ENCODE results near the gene QRICH1. TPM values are rescaled to one million over a fixed set of nuclear protein-coding genes. Genes with fewer than 3 reads are reported as not detected.

Gene QRICH1, protein sequence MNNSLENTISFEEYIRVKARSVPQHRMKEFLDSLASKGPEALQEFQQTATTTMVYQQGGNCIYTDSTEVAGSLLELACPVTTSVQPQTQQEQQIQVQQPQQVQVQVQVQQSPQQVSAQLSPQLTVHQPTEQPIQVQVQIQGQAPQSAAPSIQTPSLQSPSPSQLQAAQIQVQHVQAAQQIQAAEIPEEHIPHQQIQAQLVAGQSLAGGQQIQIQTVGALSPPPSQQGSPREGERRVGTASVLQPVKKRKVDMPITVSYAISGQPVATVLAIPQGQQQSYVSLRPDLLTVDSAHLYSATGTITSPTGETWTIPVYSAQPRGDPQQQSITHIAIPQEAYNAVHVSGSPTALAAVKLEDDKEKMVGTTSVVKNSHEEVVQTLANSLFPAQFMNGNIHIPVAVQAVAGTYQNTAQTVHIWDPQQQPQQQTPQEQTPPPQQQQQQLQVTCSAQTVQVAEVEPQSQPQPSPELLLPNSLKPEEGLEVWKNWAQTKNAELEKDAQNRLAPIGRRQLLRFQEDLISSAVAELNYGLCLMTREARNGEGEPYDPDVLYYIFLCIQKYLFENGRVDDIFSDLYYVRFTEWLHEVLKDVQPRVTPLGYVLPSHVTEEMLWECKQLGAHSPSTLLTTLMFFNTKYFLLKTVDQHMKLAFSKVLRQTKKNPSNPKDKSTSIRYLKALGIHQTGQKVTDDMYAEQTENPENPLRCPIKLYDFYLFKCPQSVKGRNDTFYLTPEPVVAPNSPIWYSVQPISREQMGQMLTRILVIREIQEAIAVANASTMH
- total RNA-seq: 57.4 and 73.0 TPM in 2 replicates
- 36.7 TPM for polyA plus RNA-seq (2012)

DNA sequence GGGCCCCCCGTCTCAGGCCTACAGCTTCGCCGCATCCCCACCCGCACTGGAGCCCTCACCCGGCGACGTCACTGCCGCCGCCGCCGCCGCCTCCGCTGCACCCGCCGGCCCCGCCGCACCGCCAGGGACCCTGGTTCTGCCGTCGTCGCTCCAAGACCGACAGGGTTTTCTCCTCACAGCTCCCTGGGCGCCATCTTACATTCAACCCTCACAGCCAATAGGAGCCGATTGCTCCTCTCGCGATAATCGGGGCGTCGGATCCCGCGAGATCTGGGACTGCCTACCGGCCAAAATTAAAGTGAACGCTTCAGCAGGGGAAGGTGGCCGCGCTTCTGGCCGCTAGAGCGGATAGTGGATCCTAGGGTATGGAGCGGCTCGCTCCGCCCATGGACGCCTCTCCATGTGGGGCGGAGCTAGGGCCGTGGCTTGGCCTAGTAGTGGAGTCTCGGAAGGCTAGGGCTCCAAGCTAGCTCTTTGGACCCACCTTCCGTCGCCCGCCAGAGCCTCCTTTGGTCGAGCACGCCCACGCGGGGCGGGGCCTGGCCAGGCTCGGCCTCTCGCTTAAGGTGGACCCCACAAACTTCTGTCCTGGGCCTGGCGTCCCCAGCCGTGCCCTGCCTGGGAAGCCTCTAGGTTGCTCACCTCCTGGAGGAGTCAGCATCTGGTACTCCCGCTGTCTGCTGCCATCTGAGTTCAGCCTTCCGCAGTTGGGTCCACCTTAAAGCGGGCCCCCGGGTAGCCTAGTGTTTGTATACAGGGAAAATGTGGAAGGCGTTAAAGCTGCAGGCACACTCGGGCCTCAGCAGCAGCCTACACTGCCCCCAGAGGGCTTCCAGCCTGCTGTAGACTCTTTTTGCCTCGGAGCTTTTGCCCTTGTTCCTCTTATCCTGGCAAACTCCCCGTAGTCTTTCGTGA lies at the start of gene QRICH1:
Gene QRICH1 (minus strand): TSS at position 219 of the 915 bp plus-strand sequence. CDS start 17,054 bp downstream, outside the sequence.
- peak; percentile 99 for DNase-seq (ENCODE audit: low read depth)

DNA sequence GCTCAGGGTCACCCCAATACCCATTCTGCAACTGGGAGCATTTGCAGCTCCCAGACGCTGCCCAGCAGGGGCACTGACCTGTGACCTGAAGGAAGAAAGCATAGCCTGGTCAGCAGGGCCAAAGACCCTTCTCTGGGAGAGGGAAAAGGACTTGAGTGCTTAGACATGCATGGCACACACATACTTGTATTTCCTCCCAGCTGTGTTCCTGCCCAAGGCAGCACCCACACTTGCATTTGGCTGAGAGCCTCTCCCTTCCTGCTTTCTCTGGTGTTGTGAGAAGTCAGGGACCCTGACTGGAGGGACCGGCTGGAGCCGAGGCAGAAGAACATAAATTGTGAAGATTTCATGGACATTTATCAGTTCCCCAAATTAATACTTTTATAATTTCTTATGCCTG lies 46.2 kb upstream of the QRICH1 start:
- no peak for DNase-seq (ENCODE audit: low read depth)

DNA sequence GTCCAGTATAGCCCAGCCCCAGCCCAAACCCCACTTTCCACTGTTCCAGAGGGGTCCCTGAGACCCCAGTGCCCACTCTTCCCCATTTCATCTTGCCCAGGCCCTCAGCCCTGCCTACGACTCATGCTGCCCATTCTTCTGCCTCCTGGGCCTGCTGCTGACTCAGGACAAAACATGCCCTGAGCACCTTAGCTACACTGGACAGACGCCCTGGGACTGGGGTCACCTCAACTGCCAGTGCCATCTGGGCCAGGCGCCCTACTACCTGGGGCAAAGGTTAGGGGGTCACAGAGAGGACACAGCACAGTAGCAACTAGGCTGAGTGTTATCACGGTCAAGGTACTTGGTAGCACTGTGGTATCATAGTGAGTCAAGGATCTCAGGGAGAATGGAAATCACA lies 41.6 kb upstream of the QRICH1 start:
- no peak for DNase-seq (ENCODE audit: low read depth)

DNA sequence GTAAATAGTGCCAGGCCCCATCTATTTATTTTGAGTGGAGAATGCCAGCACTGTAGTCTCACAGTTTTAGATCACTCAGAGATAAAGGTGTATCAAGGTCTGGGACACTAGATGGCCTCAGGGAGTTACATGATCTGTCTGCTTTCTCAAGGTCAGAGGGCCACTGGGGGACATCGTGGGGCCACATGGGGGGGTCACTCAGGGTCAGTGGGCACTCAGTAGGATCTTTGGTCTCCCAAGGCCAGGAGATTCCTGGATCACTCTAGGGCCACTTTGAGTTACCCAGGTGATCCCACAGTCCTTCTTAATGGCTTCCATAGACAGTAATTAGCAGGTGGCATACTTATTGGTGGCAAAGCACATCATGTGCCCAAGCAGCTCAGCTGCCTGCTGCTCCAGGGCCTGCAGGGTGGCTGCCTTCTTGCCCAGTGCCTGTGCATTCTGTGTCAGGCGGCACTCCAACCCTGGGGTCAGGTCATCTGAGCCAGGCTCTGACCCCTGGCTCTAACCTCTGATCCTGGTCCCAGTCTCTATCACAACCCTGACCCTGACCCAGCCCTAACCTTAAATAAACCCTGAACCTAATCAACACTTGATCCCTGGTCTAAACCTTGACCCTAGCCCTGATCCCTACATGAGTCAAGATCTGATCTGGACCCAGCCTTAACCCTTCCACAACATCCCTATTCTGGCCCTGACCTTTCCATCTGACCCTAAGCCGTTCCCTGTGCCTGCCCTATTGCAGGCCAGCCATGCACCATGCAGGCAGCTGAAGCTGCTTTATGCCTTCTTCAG lies 40.8 kb upstream of the QRICH1 start:
- peak; percentile 10 for DNase-seq (ENCODE audit: low read depth)

DNA sequence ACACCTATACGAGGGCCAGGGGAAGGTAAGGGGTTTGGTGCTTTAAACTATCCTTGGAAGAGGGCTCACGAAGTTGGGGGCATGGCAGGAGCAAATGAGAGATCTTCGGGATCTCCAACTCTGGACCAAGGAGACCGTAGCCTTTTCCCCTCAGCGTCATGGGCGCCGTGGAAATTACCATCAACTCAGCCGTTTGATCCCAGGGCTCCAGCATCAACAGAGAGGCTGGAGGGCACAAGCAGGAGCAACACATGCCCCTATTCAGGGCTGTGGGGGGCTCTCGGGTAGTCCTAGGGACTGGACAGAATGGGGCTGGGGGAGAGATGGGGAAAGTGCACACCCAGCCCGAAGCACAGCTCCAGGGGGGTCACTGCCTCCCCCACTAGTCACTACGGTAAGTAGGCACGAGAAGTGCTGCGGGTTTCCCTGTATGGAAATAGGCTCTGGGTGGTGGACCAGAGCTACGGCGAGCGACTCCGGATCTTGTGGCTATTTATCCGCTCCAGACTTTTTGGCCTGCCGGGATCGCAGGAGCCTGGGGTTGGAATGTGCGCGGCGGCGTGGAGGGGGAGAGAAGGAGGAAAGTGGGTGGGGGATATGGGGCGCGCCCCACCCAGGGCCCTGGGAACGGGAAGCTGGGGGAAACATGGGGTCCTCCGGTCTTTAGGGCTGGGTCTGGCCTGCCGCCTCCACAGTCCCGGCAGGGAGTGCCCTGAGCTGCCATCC lies 39.5 kb upstream of the QRICH1 start:
- peak; percentile 93 for DNase-seq (ENCODE audit: low read depth)

DNA sequence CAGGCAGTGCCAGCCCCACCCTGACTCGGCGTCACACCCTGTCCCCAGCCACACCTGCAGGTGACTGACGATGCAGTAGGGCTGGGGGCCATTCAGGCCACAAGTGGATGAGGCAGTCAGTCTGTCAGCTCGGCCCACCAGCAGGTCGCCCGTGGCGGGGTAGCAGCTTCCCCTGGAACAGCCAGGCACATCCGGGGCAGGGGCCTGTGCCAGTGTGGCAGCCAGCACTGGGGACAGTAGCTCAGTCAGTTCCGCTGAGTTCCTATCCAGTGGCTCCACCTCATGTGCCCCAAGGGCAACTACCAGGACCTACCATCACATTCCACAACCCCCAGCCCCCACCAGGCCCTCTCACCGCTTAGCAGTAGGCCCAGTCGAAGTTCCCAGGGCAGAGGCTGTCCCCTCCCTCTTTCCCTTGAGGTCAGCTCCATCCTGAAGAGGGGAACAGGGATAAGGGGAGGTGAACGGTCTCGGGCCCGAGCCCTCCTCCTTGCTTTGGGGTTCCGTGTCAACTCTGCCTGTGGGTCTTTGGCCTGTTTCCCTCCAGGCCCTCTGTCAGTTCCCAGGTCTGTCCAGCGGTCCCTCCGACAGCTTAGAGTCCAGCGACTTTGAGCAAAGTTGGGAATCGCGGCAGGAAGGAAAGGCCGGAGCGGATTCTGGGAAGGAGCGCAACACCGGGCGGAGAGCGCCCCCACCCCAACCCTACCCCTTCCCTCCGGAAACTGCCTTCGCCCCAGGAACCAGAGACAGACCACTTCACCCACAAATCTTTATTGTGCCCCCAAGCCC lies 38.8 kb upstream of the QRICH1 start, which contains the start of gene LAMB2:
Gene LAMB2 (minus strand): TSS at position 614 of the 789 bp plus-strand sequence. CDS start 183 bp downstream, at position 431.
- peak; percentile 89 for DNase-seq (ENCODE audit: low read depth)

DNA sequence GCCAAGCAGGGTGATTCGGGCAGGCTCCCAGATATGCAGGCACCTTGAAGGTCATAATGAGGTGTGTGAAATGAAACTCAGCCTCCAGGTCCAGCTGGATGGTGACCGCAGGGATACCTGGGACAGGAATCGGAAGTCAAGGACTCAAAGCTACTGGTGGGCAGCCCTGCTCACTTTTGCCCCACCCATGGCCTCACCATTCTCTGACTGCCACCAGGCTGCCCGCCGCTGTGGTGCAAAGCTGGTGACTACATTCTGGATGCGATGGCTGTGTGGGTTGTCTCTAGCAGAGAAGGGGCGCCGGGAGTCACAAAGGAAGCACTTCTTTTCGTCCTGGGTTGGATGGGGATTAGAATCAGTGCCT lies 38.2 kb upstream of the QRICH1 start:
- DNase-seq (ENCODE audit: low read depth): no peak

DNA sequence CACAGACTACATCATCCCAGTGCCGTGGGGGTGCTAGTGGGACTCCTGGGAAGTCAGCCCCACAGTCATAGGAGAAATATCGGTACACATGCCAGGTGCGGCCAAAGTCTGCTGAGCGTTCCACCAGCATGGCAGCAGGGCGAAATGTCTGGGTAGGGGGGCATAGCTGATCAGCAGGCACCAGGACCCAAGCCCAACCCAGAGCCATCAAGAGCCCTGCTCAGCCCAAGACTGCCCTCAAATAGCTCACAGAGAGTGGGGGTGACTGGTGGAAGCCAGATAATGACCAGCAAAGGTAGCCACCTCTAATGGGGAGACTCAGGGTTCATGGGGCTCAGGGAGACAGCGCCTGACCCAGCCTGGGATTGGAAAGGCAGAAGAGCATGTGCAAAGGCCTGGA lies 37.7 kb upstream of the QRICH1 start:
- DNase-seq (ENCODE audit: low read depth): no peak

DNA sequence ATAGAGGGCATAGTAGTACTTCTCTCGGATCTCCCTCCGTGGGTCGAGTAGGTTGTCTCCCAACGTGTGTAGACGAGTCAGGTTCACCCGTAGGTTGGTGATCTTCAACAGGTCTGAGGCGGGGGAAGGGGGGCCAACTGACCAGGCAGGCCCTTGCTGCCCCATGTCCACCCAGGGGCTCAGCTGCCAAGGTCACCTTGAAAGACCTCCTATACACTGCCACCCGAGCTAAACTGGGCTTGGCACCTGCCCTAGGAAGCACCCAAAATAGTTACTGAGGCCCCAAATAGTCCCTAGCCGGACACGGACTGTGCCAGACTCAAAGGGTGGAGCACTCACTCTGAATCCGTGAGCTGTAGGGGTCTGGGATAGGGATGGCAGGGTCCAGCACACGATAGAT lies 37.2 kb upstream of the QRICH1 start:
- peak; percentile 21 for DNase-seq (ENCODE audit: low read depth)

DNA sequence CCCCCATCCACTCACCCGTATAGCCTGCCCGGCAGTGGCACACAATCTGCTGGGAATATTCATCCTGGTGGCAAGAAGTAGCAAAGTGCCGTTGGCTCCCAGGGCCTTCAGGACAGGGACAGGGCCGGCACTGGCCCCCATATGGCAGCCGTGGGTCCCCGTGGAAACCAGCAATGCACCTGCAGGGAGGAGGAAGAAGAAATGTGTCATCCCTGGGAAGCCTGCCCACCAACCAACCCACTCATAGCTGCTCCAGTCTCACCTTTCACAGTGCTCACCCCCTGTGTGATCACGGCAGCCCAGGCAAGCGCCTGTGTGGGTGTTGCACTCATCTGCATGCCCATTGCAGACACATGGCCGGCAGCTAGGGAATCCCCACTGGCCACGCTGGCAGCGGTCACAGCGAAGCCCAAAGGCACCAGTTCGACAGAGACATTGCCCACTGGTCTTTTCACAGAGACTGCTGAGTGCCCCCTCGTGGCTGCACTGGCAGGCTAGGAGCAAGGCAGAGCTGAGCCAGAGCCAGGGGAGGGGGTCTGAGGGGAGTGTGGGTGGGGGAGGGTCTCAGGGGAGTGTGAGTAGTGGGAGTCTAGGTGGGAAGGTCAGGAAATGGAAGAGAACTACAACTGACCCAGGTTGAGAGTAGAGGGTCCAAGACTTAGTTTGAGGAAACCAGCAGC lies 31.3 kb upstream of the QRICH1 start:
- DNase-seq (ENCODE audit: low read depth): no peak

DNA sequence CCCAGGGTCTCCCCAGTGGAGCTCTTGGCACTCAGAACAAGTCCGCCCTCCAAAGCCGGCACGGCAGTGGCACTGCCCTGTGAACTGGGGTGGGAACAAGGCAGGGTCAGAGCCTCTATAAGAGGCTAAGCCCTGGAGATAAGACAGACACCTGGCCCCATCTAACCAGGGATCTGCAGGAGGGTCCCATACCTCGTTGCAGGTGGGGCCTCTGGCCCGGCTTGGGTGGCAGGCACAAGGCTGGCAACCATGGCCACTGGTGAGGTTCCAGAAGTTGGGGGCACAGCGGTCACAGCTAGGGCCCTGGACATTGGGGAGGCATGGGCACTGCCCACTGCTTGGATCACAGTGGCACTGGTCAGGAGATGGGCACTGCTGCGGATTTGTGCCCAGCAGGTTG lies 30.3 kb upstream of the QRICH1 start:
- DNase-seq (ENCODE audit: low read depth): no peak

DNA sequence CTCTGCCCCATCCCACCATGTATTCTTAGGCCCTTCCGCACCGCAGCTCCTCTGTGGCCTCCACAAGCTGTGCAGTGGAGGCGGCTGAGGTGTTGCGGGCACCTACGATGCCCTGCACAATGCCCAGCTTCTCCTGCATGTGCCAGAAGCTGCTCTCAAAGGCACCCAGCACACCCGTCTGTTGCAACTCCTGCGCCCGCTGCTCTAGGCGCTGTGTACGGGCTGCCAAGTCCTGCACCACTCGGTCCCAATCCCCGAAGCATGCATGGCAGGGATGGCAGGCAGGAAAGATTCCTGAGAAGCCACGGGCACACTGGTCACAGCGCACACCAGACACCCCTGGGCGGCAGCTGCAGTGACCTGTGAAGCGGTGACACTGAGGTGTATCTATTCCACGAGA lies 29.8 kb upstream of the QRICH1 start:
- DNase-seq (ENCODE audit: low read depth): no peak

DNA sequence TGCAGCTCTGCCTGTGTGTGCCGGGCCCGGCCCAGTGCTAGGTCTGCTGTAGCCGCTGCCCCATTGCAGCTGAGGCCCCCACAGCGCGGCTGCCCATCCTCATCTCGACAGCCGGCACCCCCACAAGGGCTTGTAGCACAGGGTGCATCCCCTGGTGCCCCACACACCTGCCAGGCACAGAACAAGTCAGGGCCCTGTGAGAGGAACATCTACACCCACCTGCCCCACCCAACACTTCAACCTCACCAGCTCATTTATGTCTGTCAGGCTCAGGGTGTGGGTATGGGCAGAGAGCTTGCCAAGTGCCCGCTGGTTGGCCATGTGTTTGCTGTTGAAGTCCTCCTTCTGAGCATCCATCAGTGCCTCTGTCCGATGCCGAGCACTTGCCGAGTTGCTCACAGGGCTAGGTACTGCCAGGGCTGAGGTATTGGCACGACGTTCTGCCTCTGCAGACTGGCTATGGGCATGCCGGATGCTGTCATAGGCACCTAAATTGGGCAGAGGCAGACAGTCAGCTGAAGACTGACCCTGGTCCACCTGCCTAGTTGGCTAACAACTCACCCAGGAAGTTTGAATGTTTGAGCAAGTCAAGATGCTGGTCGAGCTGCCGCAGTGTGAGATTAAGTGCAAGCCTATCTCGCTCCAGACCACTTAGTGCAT lies 29.1 kb upstream of the QRICH1 start:
- DNase-seq (ENCODE audit: low read depth): no peak

DNA sequence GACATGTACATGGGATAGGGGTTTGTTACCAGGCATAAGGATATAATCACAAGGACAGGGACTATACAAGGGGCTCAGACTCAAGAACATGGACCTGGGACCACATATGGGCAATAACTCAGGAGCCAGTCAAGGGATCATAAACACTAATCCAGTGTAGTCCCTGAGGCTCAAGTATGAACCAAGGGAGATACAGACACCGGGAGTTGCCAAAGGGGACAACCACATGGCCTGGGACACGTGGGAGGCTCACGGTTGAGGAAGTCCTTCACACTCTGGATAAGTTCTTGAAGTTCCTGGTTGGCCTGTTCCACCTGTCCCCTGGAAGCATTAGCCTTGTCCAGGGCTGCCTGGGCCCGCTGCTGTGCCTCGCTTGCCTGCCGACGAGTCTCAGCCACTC lies 28.6 kb upstream of the QRICH1 start:
- no peak for DNase-seq (ENCODE audit: low read depth)

DNA sequence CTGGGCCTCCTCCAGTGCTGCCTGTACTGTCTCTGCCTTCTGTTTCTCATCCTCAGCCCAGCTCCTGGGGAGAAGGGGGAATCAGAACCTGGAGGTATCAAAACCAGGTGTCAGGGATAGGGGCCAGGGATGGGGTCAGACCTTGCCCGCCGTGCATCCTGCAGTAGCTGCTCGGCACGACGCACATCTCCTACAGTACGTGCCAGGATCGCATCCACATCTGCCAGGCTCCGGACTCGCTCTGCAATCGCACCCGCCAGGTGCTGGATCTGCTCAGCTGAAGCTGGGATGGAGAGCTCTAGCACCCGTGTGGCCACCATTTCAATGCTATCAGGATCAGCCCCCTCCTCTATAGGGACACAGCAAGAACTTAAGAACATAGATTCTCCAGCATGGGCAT lies 28.2 kb upstream of the QRICH1 start:
- no peak for DNase-seq (ENCODE audit: low read depth)

DNA sequence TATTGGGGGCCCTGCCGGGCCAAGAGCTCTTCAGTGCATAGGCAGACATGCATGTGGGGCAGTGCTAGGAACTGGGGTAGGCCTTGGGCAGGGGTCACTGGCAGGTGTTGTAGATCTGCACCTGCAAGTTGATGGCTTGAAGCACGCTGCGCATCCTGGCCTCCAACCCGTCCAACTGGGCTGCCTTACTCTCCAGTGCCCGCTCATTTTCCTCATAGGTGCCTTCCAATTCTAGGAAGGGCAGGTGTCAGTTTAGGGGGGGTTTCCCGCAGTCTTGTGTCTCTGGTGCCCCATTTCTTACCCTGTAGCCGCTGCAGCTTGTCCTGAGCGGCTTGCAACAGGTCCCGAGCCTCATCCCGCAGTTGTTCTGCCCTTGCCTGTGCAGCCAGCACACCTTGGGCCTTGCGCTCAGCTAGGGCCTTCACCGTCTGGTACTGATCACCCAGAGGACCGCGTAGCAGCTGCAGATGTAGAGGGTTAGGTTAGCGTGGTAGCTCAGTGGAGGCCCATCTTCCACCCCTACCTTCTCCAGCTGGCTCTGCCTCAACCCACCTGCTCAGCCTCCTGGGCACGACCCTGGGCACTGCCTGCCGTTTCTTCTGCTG lies 27.4 kb upstream of the QRICH1 start:
- DNase-seq (ENCODE audit: low read depth): no peak

DNA sequence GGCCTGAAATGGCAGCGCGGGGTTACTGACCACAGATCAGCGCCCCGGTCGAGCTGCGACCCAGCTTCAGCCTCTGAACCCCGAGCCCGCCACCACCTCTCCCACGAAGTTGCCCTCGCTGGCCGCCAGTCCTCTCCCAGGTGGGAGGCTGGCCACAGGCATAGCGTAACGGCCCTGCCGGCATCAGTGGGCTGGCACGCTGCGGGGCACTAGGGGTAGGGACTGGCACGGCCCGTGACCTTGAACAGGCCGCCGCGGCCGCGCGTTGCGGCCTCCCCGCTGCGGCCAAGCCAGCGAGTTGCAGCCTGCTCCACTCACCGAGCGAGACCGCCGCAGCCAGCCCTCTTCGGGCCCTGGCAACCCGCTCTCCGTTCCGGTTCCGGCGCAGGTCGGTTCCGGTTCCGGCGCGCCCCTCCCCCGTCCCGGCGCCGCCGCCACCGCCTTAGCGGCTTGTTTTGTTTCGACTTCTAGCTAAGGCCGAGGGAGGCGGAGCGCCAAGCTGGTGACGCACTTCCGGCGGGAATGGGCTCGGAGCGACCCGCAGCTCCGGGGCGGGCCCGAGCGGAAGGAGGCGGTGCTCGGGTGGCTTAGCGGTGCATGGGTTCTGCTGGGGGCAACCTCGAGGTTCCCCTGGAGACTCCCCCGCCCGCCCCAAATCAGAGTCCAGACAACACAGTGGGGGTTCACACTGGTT lies 26.7 kb upstream of the QRICH1 start, which contains the start of gene USP19:
Gene USP19 (minus strand): TSS at position 386 of the 694 bp plus-strand sequence. CDS start 1,678 bp downstream, outside the sequence.
- peak; percentile 91 for DNase-seq (ENCODE audit: low read depth)
